ENCODE measurements around the gene HMOX1.

DNA sequence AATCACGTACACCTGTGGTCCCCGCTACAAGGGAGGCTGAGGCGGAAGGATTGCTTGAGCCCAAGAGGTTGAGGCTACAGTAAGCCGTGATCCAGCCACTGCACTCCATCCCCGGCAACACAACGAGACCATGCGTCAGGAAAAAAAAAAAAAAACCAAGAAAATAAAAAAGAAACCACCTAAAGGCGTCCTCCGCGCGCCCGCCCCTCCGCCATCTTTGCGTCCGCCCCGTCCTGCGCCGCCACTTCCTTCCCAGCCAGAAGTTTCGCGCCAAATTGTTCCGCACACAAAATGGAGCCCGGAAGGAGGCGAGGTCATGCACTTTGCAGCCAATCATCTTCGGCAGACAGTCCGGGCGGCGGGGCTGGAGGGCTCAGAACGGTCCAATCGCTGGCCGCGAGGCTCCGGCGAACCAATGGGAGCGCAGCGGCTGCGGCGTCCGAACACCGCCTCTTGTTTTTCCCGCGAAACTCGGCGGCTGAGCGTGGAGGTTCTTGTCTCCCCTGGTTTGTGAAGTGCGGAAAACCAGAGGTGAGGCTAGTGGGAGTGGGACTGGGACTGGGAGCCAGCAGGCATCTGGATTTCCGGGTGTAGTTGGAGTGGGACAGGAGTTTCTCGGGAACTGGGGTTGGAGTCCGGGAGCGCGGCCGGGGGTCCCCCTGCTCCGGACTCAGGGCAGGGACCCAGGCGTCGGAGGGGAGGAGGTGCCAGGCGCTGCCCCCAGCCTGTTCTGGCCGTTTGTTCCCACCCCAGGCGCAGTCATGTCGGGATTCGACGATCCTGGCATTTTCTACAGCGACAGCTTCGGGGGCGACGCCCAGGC, 19.0 kb downstream of the HMOX1 start, which contains the start of gene MCM5:
- TF ChIP-seq, protein P1, sequence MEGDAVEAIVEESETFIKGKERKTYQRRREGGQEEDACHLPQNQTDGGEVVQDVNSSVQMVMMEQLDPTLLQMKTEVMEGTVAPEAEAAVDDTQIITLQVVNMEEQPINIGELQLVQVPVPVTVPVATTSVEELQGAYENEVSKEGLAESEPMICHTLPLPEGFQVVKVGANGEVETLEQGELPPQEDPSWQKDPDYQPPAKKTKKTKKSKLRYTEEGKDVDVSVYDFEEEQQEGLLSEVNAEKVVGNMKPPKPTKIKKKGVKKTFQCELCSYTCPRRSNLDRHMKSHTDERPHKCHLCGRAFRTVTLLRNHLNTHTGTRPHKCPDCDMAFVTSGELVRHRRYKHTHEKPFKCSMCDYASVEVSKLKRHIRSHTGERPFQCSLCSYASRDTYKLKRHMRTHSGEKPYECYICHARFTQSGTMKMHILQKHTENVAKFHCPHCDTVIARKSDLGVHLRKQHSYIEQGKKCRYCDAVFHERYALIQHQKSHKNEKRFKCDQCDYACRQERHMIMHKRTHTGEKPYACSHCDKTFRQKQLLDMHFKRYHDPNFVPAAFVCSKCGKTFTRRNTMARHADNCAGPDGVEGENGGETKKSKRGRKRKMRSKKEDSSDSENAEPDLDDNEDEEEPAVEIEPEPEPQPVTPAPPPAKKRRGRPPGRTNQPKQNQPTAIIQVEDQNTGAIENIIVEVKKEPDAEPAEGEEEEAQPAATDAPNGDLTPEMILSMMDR (conservative IDR thresholded peaks at IDR 0.05 in 1 of 2, IDR thresholded peaks at IDR 0.05 in 1 of 2; ENCODE audit: extremely low read depth in 1 of 2, insufficient read depth in 1 of 2, low read depth in 1 of 2, low read length in 2 of 2): no peak
- no peak for TF ChIP-seq EZH2 (IDR thresholded peaks at IDR 0.05; ENCODE audit: borderline replicate concordance, low read length)
